ENCODE measurements around the gene PPA2. TPM values are rescaled to one million over a fixed set of nuclear protein-coding genes. Genes with fewer than 3 reads are reported as not detected.

Gene PPA2
- total and polyA plus RNA-seq, 2 experiments from 2014 or later: 58.4 to 63.7 TPM

DNA sequence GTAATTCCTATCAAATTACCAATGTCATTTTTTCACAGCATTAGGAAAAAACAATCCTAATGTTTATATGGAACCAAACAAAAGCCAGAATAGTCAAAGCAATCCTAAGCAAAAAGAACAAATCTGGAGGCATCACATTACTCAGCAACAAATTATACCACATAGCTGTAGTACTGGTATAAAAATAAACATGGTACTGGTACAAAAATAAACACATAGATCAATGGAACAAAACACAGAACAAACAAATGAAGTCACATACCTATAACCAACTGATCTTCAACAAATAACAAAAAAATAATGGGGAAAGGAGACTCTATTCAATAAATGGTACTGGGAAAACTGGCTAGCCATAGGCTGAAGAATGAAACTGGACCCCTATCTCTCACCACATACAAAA is 37.4 kb downstream of the PPA2 start (continued):
- TF ChIP-seq, protein P1, sequence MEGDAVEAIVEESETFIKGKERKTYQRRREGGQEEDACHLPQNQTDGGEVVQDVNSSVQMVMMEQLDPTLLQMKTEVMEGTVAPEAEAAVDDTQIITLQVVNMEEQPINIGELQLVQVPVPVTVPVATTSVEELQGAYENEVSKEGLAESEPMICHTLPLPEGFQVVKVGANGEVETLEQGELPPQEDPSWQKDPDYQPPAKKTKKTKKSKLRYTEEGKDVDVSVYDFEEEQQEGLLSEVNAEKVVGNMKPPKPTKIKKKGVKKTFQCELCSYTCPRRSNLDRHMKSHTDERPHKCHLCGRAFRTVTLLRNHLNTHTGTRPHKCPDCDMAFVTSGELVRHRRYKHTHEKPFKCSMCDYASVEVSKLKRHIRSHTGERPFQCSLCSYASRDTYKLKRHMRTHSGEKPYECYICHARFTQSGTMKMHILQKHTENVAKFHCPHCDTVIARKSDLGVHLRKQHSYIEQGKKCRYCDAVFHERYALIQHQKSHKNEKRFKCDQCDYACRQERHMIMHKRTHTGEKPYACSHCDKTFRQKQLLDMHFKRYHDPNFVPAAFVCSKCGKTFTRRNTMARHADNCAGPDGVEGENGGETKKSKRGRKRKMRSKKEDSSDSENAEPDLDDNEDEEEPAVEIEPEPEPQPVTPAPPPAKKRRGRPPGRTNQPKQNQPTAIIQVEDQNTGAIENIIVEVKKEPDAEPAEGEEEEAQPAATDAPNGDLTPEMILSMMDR (conservative IDR thresholded peaks at IDR 0.05; ENCODE audit: low read depth in 2 of 2): no peak
- TF ChIP-seq, protein P2, sequence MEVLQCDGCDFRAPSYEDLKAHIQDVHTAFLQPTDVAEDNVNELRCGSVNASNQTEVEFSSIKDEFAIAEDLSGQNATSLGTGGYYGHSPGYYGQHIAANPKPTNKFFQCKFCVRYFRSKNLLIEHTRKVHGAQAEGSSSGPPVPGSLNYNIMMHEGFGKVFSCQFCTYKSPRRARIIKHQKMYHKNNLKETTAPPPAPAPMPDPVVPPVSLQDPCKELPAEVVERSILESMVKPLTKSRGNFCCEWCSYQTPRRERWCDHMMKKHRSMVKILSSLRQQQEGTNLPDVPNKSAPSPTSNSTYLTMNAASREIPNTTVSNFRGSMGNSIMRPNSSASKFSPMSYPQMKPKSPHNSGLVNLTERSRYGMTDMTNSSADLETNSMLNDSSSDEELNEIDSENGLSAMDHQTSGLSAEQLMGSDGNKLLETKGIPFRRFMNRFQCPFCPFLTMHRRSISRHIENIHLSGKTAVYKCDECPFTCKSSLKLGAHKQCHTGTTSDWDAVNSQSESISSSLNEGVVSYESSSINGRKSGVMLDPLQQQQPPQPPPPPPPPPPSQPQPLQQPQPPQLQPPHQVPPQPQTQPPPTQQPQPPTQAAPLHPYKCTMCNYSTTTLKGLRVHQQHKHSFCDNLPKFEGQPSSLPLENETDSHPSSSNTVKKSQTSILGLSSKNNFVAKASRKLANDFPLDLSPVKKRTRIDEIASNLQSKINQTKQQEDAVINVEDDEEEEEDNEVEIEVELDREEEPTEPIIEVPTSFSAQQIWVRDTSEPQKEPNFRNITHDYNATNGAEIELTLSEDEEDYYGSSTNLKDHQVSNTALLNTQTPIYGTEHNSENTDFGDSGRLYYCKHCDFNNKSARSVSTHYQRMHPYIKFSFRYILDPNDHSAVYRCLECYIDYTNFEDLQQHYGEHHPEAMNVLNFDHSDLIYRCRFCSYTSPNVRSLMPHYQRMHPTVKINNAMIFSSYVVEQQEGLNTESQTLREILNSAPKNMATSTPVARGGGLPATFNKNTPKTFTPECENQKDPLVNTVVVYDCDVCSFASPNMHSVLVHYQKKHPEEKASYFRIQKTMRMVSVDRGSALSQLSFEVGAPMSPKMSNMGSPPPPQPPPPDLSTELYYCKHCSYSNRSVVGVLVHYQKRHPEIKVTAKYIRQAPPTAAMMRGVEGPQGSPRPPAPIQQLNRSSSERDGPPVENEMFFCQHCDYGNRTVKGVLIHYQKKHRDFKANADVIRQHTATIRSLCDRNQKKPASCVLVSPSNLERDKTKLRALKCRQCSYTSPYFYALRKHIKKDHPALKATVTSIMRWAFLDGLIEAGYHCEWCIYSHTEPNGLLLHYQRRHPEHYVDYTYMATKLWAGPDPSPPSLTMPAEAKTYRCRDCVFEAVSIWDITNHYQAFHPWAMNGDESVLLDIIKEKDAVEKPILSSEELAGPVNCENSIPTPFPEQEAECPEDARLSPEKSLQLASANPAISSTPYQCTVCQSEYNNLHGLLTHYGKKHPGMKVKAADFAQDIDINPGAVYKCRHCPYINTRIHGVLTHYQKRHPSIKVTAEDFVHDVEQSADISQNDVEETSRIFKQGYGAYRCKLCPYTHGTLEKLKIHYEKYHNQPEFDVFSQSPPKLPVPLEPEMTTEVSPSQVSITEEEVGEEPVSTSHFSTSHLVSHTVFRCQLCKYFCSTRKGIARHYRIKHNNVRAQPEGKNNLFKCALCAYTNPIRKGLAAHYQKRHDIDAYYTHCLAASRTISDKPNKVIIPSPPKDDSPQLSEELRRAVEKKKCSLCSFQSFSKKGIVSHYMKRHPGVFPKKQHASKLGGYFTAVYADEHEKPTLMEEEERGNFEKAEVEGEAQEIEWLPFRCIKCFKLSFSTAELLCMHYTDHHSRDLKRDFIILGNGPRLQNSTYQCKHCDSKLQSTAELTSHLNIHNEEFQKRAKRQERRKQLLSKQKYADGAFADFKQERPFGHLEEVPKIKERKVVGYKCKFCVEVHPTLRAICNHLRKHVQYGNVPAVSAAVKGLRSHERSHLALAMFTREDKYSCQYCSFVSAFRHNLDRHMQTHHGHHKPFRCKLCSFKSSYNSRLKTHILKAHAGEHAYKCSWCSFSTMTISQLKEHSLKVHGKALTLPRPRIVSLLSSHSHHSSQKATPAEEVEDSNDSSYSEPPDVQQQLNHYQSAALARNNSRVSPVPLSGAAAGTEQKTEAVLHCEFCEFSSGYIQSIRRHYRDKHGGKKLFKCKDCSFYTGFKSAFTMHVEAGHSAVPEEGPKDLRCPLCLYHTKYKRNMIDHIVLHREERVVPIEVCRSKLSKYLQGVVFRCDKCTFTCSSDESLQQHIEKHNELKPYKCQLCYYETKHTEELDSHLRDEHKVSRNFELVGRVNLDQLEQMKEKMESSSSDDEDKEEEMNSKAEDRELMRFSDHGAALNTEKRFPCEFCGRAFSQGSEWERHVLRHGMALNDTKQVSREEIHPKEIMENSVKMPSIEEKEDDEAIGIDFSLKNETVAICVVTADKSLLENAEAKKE (CRISPR knock-in tag; IDR thresholded peaks at IDR 0.05): no peak

DNA sequence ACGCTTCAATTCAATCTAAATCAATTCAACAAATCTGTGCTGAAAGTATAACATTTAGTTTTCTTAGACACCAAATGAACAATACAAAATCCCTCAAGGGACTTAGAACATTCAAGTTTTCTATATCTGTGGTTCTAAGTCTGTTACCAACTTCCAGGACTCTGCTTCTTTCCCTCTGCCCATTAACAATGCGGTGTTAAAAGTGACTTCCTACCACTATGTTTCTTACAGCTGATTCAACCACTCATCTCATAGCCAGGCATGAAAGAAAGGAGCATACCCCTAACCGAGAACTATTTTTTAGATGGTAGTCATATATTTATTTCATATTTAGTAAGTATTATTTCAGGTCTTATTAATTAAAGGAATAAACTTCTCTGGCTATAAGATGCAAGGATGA is 38.9 kb downstream of the PPA2 start:
- no peak for ATAC-seq
- H3K36me3 ChIP-seq (ENCODE audit: insufficient read depth): no peaks in the 10 kb centered on the region; the same call in 1 of the 2 replicates
- H4K20me1 ChIP-seq (replicated peaks; ENCODE audit: insufficient read depth): no peaks in the 10 kb centered on the region; the same call in 1 of the 2 replicates
- no peaks in the 10 kb centered on the region for H3K4me1 Mint-ChIP-seq
- no peaks in the 10 kb centered on the region for H3K4me1 ChIP-seq (ENCODE audit: insufficient read depth)
- peaks cover 36% of the 10 kb centered on the region for H3K36me3 Mint-ChIP-seq (ENCODE audit: low read depth)
- no peak overlapping the region for H2AFZ ChIP-seq
- no peak overlapping the region for H3K4me3 ChIP-seq
- H3K27me3 ChIP-seq (ENCODE audit: insufficient read depth): no peaks in the 10 kb centered on the region
- H3K27ac Mint-ChIP-seq: no peak overlapping the region
- no peaks in the 10 kb centered on the region for H3F3A ChIP-seq (replicated peaks; ENCODE audit: low read depth)
- no peaks in the 10 kb centered on the region for H3K27me3 Mint-ChIP-seq (ENCODE audit: insufficient read depth, low read depth, poor library complexity)
- H3K9me2 ChIP-seq (ENCODE audit: insufficient read depth): no peaks in the 10 kb centered on the region
- H3K27ac ChIP-seq (ENCODE audit: low read depth): no peak overlapping the region
- H3K4me3 Mint-ChIP-seq: no peak overlapping the region
- no peak for DNase-seq (ENCODE audit: low spot score)
- H3K79me2 ChIP-seq (replicated peaks; ENCODE audit: insufficient read depth): no peaks in the 10 kb centered on the region
- H3K9me3 Mint-ChIP-seq: no peaks in the 10 kb centered on the region
- no peak overlapping the region for H3K4me2 ChIP-seq
- no peak for TF ChIP-seq ZNF114 (CRISPR knock-in tag; IDR thresholded peaks at IDR 0.05)
- TF ChIP-seq, protein P2 (CRISPR knock-in tag; IDR thresholded peaks at IDR 0.05): no peak
